ENCODE results near the gene SLC22A4.

GRCh38 chr5:132277971-132278853 is 16.0 kb upstream of the SLC22A4 start:
- TF ChIP-seq POLR2A (IDR thresholded peaks at IDR 0.05; ENCODE audit: low read length) (no peak), CTCF (IDR thresholded peaks at IDR 0.05) (no peak), CHD4 (IDR thresholded peaks at IDR 0.05; ENCODE audit: borderline replicate concordance) (no peak), EP300 (IDR thresholded peaks at IDR 0.05) (no peak), SREBF2 (IDR thresholded peaks at IDR 0.05) (no peak), RAD21 (conservative IDR thresholded peaks at IDR 0.05 in 1 of 2, IDR thresholded peaks at IDR 0.05 in 1 of 2) (no peak), CHD2 (IDR thresholded peaks at IDR 0.05; ENCODE audit: low read length, partially characterized antibody) (no peak), MAX (IDR thresholded peaks at IDR 0.05) (no peak), MAZ (IDR thresholded peaks at IDR 0.05; ENCODE audit: borderline replicate concordance, low read depth, low read length) (no peak), HDAC2 (IDR thresholded peaks at IDR 0.05) (no peak), EHF (CRISPR knock-in tag; IDR thresholded peaks at IDR 0.05) (no peak)

Data from A549 (cell line).